Activated naive CD4-positive, alpha-beta T cell treated with anti-CD3 and anti-CD28 coated beads, Interleukin-2, amount 50 U/mL, for 72 hours (primary cell): ENCODE results near the gene SULT1E1. TPM values are rescaled to one million over a fixed set of nuclear protein-coding genes. Genes with fewer than 3 reads are reported as not detected.
"Not testable (repeated sequence)": the region's sequence is repeated elsewhere in the genome, so short reads cannot be mapped to it uniquely, and the experiment has no call there.

ENCODE experiments used
- ATAC-seq, 2 donors: fragments of 150-1000 bp; cut with Tn5 transposase; 2 replicates each; pipeline ENCODE4 v1.10.0; 2021; ENCODE audit warnings: mild to moderate bottlenecking in 2 of 2, moderate library complexity in 2 of 2
- DNase-seq, 2 donors: peaks; one replicate each; pipeline ENCODE4 v3.0.0; 2021 to 2022; ENCODE audit warnings: low spot score in 2 of 2
- H3K27ac Mint-ChIP-seq, 2 donors: one replicate each; pipeline ENCODE4 v1.8.0; 2022; ENCODE audit warnings: mild to moderate bottlenecking in 2 of 2, mixed read lengths in 2 of 2
- H3K36me3 Mint-ChIP-seq, 2 donors: one replicate each; pipeline ENCODE4 v1.8.0; 2022; ENCODE audit warnings: mixed read lengths in 2 of 2
- H3K9me3 Mint-ChIP-seq, 2 donors: one replicate each; pipeline ENCODE4 v1.8.0; 2022; ENCODE audit warnings: mixed read lengths in 2 of 2
- total RNA-seq, 2 donors: library from RNA; stranded (reverse); gene quantifications; one replicate each; pipeline ENCODE4 v1.2.3, GENCODE V29; 2022

Gene SULT1E1
- total RNA-seq, 2 donors from 2014 or later, result not detected

DNA sequence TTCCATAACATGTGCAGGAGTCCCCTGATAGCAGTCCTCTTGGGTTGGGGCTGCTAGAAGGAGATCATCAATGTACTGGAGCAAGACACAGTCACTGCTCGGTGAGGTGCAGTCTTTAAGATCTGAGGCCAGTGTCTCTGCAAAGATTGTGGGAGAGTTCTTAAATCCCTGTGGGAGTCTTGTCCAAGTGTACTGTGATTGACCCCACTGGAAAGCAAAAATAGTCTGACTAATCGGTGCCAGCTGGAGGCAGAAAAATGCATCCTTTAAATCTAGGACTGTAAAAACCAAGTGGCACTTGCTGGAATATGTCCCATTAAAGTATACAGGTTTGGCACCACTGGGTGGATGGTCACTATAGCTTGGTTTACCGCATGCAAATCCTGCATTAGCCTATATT lies 31.1 kb downstream of the SULT1E1 start:
- Mint-ChIP-seq H3K9me3 (peaks cover 0 to 6% of the 10 kb centered on the region in 2 donors), H3K36me3 (peaks cover 0 to 4% of the 10 kb centered on the region in 2 donors), H3K27ac (no peak overlapping the region)
- ATAC-seq (no peak), DNase-seq (no peak)

DNA sequence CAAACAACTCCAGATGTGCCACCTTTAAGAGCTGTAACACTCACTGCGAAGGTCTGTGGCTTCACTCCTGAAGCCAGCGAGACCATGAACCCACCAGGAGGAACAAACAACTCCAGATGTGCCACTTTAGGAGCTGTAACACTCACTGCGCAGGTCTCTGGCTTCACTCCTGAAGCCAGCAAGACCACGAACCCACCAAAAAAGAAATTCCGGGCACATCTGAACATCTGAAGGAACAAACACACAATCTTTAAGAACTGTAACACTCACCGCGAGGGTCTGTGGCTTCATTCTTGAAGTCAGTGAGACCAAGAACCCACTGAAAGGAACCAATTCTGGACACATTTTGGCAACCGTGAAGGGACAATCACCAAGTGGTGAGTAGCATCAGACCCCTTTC lies 34.9 kb downstream of the SULT1E1 start:
- H3K36me3 Mint-ChIP-seq, H3K9me3 Mint-ChIP-seq, ATAC-seq, H3K27ac Mint-ChIP-seq, DNase-seq: not testable (repeated sequence)

DNA sequence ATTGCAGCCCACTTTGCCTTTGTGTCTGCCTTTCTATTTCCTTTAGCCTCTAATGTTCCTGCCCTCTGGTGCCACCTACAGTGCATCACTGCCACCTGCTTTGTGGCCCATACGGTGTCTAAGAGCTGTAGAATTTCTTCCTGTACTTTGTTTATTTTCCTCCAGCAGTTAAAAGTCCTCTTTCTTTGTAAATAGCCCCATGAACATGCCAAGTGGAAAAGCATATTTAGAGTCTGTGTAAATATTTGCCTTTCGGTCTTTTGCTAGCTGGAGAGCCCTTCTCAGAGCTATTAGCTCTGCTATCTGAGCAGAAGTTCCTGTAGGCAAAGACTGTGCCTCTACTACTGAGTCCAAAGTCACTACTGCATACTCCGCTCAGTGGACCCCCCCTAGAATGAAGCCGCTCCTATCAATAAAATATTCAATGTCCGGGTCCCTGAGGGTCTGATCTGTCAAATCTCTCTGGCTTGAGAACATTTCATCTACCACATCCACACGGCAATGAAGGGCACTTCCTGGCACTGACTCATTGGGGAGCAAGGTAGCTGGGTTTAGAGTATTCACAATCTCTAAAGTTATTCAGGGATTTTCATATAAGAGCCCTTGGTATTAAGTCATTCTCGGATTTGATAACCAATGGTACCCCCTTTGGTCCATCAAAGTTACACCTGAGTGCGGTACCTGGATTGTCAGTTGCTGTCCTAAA lies 36.3 kb downstream of the SULT1E1 start:
- no peaks in the 10 kb centered on the region for H3K36me3 Mint-ChIP-seq
- peak in 1 of 2 donors; percentile 38 for DNase-seq
- peak overlapping the region in 1 of 2 donors; percentile 61 for H3K27ac Mint-ChIP-seq
- ATAC-seq, result peak; percentile 86 to 89
- H3K9me3 Mint-ChIP-seq, result peaks cover 0 to 4% of the 10 kb centered on the region in 2 donors

DNA sequence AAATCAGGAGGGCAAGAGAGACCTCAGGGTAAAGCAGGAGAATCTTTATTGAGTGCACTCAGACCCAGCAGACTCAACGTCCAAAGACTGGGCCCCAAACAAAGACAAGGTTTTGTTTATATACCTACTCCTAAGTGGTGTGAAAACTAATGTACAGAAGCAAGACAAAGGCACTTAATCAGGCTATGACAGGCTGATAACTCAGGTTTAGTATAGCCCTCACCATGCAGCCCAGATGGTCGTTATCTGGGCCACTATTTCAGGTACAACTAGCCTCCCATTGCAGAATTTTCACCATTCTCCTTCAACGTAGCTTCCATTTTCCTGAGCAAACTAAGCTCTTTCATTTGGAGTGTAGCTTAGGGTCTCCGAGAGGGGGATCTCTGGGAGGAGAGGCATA lies 36.9 kb downstream of the SULT1E1 start:
- ATAC-seq, result no peak
- Mint-ChIP-seq H3K36me3 (no peaks in the 10 kb centered on the region), H3K9me3 (peaks cover 0 to 4% of the 10 kb centered on the region in 2 donors), H3K27ac (peak overlapping the region in 1 of 2 donors; percentile 61)
- no peak for DNase-seq

DNA sequence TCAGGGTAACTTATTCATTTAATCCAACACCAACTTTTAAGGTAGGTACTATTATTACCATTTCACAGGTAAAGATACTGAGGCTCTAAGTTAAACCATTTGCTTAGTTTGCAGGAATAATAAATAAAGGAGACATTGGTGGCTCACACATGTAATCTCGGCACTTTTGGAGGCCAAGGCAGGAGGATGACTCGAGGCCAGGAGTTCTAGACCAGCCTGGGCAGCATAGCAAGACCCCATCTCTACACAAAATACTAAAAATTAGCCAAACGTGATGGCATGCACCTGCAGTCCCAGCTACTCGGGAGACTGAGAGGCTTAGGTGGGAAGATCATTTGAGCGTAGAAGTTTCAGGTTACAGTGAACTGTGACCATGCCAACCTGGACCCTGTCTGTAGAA lies 37.7 kb downstream of the SULT1E1 start:
- ATAC-seq (no peak), DNase-seq (no peak)
- H3K27ac Mint-ChIP-seq, result no peak overlapping the region
- H3K36me3 Mint-ChIP-seq, result no peaks in the 10 kb centered on the region
- peaks cover 0 to 4% of the 10 kb centered on the region in 2 donors for H3K9me3 Mint-ChIP-seq

DNA sequence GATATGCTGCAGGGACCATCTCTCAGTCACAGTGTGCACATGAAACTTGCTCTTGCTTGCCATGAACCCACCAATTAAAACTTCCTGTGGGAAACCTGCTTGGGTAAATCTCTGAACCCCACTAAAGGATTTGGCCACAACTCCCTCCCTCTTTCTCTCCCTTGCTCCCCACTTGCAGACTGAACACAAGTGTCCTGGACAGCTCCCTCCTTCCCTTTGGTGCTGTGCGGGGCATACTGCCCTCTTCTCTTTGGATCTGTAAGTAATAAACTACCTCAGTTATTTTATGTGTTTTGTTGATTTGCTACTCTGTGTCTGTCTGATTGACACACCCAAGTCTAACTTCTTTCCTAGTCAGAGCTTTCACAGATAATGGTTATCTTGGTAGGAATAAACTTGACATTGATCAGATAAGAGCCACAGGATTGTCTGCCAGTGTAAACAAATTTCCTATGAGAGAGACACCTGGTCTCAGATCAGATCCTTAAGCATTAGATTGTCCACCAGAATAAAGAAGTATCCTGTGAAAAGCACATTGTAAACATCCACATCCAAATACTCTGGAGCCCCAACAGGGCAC lies 41.8 kb downstream of the SULT1E1 start:
- Mint-ChIP-seq H3K36me3 (no peaks in the 10 kb centered on the region), H3K9me3 (peaks cover 0 to 4% of the 10 kb centered on the region in 2 donors), H3K27ac (peak overlapping the region in 1 of 2 donors; percentile 23)
- ATAC-seq (no peak), DNase-seq (no peak)

DNA sequence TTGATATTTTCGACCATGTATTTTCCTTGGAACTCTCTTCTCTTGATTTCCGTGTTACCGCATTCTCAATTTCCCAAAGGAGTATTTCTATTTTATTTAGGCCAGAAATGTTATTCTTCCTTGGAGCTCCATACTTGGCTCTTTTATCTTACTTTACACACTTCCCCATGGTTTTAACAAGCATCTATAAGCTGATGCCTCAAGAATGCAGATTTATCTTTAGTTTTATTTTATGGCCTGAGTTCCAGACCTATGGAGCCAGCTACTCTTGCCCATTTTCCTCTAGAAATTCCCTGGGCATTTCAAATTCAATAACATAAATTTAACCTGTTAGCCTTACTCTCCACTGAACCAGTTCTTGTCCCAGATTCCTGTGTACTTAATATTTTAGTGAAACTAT lies 43.7 kb downstream of the SULT1E1 start:
- no peak overlapping the region for H3K27ac Mint-ChIP-seq
- ATAC-seq (no peak), DNase-seq (no peak)
- H3K36me3 Mint-ChIP-seq, result no peaks in the 10 kb centered on the region
- peaks cover 0 to 4% of the 10 kb centered on the region in 2 donors for H3K9me3 Mint-ChIP-seq

DNA sequence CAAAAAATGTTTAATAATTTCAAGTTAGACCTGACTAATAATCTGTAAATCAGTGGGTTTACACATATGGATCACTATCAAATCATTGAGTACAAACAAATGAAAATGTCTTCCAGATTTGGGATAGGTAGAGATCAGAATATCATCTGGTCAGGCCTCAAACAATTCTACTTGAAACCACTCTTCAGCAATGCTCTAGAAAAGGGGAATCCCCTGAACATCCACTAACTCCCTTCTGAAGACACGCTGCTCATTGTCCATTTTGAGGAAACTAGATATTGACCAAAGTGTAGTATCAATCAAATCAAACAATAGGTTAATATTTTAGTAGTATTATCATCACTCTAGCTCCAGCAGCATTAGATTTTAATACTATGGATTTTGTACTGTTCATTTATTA lies 46.3 kb downstream of the SULT1E1 start:
- no peaks in the 10 kb centered on the region for H3K9me3 Mint-ChIP-seq
- DNase-seq (no peak), ATAC-seq (no peak)
- no peak overlapping the region for H3K27ac Mint-ChIP-seq
- no peaks in the 10 kb centered on the region for H3K36me3 Mint-ChIP-seq

DNA sequence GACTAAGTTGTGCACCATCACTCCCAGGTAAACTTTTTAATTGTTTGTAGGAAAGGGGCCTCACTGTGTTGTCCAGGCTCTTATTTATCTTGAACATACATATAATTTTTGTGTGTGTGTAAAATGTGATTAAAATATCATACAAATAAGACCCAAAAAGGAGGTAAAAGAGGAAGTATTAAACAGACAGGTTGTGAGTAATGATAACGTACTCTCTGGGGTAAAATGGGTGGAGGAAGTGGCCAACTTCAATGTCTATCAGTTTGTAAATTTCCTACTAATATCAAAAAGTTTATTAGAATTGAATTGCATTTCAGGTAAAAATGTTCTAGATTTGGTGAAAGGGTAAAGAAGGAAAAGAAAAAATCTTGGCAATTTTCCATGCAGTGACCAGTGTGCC lies 48.8 kb downstream of the SULT1E1 start:
- ATAC-seq (no peak), DNase-seq (no peak)
- peaks cover 0 to 7% of the 10 kb centered on the region in 2 donors for H3K36me3 Mint-ChIP-seq
- no peak overlapping the region for H3K27ac Mint-ChIP-seq
- peaks cover 4 to 6% of the 10 kb centered on the region in 2 donors for H3K9me3 Mint-ChIP-seq

DNA sequence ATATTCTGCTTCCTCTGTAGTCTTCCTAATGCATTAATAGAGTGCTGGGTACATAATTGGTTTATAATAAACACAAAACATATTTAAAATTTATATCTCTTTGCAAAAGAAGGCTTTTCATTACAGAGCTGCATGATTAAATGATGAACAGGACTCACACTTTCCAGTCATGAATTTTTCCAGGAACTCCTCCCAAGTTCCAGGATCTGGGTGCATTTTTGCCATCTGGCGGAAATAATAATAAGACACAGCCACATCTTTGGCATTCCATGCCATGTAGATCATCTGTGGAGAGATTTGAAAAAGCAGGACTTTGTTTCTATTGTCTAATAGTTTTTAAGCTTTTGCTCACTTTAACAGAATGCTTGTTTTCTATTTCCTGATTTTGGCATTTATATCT lies 59.3 kb downstream of the SULT1E1 start:
- H3K9me3 Mint-ChIP-seq, result peaks cover 0 to 7% of the 10 kb centered on the region in 2 donors
- no peak overlapping the region for H3K27ac Mint-ChIP-seq
- peaks cover 0 to 11% of the 10 kb centered on the region in 2 donors for H3K36me3 Mint-ChIP-seq
- ATAC-seq, result no peak
- DNase-seq, result no peak

DNA sequence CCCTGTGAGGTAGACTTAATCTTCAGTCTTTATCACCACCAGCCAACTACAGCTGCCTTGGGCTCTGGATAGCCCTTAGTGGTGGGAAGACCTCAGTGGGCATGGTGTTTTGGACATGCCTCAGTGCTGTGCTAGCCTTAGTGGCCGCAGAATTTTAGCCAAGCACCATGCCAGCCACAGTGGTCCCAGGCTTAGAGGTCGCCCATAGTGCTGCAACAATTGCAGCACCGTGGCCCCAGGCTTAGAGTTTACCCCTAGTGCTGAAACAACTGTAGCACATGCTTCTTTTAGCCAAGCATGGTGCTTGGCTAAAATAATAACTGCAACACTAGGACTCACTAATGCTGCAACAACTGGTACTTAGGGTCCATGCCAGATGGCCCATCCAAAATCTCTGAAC lies 60.6 kb downstream of the SULT1E1 start:
- DNase-seq (no peak), ATAC-seq (no peak)
- H3K36me3 Mint-ChIP-seq, result peaks cover 0 to 11% of the 10 kb centered on the region in 2 donors
- no peak overlapping the region for H3K27ac Mint-ChIP-seq
- peaks cover 0 to 7% of the 10 kb centered on the region in 2 donors for H3K9me3 Mint-ChIP-seq

DNA sequence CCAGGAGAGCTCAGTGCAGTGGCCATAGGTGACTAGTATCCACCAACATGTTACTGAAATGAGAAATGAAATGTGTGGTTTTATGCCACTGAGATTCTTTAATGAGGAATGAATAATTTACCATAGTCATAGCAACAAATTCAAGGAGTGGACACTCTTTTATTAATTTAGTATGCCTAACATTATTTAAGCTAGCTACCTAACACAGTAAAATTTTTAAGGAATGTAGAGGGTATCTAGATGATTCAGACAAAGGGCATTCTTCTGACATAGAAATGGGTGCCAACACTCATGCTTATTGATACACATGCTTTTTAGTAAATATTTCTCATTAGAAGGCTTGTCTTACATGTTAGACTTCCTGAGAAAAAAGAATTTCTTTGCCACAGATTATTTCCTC lies 66.2 kb downstream of the SULT1E1 start:
- Mint-ChIP-seq H3K9me3 (peaks cover 0 to 5% of the 10 kb centered on the region in 2 donors), H3K27ac (no peak overlapping the region), H3K36me3 (peaks cover 0 to 5% of the 10 kb centered on the region in 2 donors)
- ATAC-seq (no peak), DNase-seq (no peak)

Other genes with a start within 250 kb of the SULT1E1 start
- not detected for gene UGT2A2, start 220.5 kb downstream of the SULT1E1 start, total RNA-seq
- not detected for gene UGT2A1, start 206.9 kb downstream of the SULT1E1 start, total RNA-seq
- 1 to 10 TPM; 2.4 to 3.2 TPM for gene SULT1B1, start 99.5 kb downstream of the SULT1E1 start, total RNA-seq
- gene CSN1S1, start 70.9 kb upstream of the SULT1E1 start, total RNA-seq, result not detected
- gene CSN2, start 105.6 kb upstream of the SULT1E1 start, total RNA-seq, result not detected
- gene STATH, start 135.8 kb upstream of the SULT1E1 start, total RNA-seq, result not detected
- not detected for gene HTN3, start 168.3 kb upstream of the SULT1E1 start, total RNA-seq
- gene HTN1, start 190.3 kb upstream of the SULT1E1 start, total RNA-seq, result not detected